Gastroesophageal sphincter (tissue), 3 donors: ENCODE results near the gene USP6NL.

Experiments
- EP300 ChIP-seq: sonication (generic); formaldehyde crosslinking; IDR thresholded peaks from one replicate; pipeline ENCODE4 v1.6.1; 2017; ENCODE audit warnings: antibody characterized with exemption, mild to moderate bottlenecking
- POLR2A ChIP-seq, 2 donors: fragments of 450-650 bp; IDR thresholded peaks; one replicate each; pipeline ENCODE4 v1.6.1; 2017; ENCODE audit warnings: antibody characterized with exemption in 2 of 2, mild to moderate bottlenecking in 2 of 2, moderate library complexity in 1 of 2
- POLR2AphosphoS5 ChIP-seq: sonication (generic); formaldehyde crosslinking; IDR thresholded peaks from one replicate; pipeline ENCODE4 v1.6.1; 2017; ENCODE audit warnings: antibody characterized with exemption
- TF ChIP-seq, protein P1 (sequence below), 4 experiments: fragments of 200-600 bp in 2 of 4; fragments of 450-650 bp in 2 of 4; sonication (generic) in 1 of 4; IDR thresholded peaks; one replicate each; pipeline ENCODE4 v1.5.1; 2017 to 2019; ENCODE audit warnings: antibody characterized with exemption in 4 of 4, mild to moderate bottlenecking in 2 of 4, moderate library complexity in 2 of 4

DNA sequence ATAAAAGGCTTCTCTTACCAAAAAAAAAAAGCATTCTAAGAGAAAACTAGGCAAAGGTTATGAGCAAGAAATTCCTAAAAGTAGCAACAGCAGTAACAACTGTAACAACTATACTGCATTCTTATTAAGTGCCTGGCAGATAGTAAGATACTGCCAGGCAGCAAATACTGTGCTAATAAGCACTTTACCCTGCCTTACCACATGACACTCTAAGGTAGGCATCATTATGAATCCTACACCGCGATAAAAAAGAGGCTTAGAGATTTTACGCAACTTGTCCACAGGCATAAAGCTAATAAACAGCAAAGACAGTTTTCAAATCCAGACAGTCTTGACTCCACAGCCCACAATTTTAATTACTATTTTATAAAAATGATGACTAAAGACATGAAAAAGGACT, 83.2 kb downstream of the USP6NL start:
- TF ChIP-seq, protein P1, sequence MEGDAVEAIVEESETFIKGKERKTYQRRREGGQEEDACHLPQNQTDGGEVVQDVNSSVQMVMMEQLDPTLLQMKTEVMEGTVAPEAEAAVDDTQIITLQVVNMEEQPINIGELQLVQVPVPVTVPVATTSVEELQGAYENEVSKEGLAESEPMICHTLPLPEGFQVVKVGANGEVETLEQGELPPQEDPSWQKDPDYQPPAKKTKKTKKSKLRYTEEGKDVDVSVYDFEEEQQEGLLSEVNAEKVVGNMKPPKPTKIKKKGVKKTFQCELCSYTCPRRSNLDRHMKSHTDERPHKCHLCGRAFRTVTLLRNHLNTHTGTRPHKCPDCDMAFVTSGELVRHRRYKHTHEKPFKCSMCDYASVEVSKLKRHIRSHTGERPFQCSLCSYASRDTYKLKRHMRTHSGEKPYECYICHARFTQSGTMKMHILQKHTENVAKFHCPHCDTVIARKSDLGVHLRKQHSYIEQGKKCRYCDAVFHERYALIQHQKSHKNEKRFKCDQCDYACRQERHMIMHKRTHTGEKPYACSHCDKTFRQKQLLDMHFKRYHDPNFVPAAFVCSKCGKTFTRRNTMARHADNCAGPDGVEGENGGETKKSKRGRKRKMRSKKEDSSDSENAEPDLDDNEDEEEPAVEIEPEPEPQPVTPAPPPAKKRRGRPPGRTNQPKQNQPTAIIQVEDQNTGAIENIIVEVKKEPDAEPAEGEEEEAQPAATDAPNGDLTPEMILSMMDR (IDR thresholded peaks at IDR 0.05) = no peak
- TF ChIP-seq POLR2A (IDR thresholded peaks at IDR 0.05) (no peak), EP300 (no peak), POLR2AphosphoS5 (no peak)
